Body of pancreas (tissue), 4 donors: ENCODE results near the gene BANK1.

Experiments used
- POLR2A ChIP-seq, 3 donors: fragments of 450-650 bp; IDR thresholded peaks; one replicate each; pipeline ENCODE4 v1.6.1; 2016; ENCODE audit warnings: antibody characterized with exemption in 3 of 3, mild to moderate bottlenecking in 2 of 3
- TF ChIP-seq, protein P1 (sequence below), 7 experiments: fragments of 450-650 bp in 4 of 7; fragments of 200-600 bp in 3 of 7; sonication (generic) in 3 of 7; IDR thresholded peaks; one replicate each; pipeline ENCODE4 v1.5.1; 2016 to 2019; ENCODE audit warnings: antibody characterized with exemption in 7 of 7

DNA sequence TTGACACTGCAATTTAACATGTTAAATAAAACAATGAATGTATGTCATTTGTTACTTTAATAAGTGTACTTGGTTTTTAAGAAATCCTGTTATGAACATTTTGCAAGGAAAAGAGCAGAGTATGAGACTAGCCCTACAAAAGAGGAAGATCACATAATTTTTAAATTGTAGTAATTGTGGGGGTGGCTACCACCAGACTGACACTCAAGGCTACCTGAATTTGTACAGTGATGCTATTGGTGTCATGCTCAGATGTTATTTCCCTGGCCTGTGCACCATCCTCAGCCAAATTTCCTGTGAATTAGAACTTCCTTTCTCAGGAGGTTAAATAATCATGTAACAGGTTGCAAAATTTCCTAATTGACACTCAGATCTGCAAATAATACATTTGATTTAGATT lies 157.5 kb downstream of the BANK1 start:
- TF ChIP-seq, protein P1, sequence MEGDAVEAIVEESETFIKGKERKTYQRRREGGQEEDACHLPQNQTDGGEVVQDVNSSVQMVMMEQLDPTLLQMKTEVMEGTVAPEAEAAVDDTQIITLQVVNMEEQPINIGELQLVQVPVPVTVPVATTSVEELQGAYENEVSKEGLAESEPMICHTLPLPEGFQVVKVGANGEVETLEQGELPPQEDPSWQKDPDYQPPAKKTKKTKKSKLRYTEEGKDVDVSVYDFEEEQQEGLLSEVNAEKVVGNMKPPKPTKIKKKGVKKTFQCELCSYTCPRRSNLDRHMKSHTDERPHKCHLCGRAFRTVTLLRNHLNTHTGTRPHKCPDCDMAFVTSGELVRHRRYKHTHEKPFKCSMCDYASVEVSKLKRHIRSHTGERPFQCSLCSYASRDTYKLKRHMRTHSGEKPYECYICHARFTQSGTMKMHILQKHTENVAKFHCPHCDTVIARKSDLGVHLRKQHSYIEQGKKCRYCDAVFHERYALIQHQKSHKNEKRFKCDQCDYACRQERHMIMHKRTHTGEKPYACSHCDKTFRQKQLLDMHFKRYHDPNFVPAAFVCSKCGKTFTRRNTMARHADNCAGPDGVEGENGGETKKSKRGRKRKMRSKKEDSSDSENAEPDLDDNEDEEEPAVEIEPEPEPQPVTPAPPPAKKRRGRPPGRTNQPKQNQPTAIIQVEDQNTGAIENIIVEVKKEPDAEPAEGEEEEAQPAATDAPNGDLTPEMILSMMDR (IDR thresholded peaks at IDR 0.05), result no peak
- TF ChIP-seq POLR2A (IDR thresholded peaks at IDR 0.05), result no peak
